GM23338 (cell line): Measurements from ENCODE around the gene OR56A1. TPM values are rescaled to one million over a fixed set of nuclear protein-coding genes. Genes with fewer than 3 reads are reported as not detected.

Source experiments
- ATAC-seq: fragments of 200-7000 bp; cut with Tn5 transposase; 3 replicates; pipeline ENCODE4 v1.9.1; 2020
- DNase-seq: peaks from one replicate; pipeline ENCODE4 v3.0.0-alpha.2; 2015; ENCODE audit warnings: low spot score
- H2AFZ ChIP-seq: fragments of 200-600 bp; sonication (generic); 2 replicates; pipeline ENCODE4 v1.8.0; 2016; ENCODE audit warnings: antibody characterized with exemption, mild to moderate bottlenecking, moderate library complexity
- H3F3A ChIP-seq: fragments of 200-600 bp; sonication (generic); replicated peaks from 2 replicates; pipeline ENCODE4 v1.8.0; 2017; ENCODE audit warnings: antibody characterized with exemption, mixed run types, low read depth
- H3K27ac ChIP-seq: fragments of 200-600 bp; sonication (generic); 2 replicates; pipeline ENCODE4 v1.6.1; 2016; ENCODE audit warnings: low read depth
- H3K27me3 ChIP-seq: fragments of 200-600 bp; sonication (generic); 2 replicates; pipeline ENCODE4 v1.8.0; 2016; ENCODE audit warnings: mild to moderate bottlenecking, mixed run types, moderate library complexity; ENCODE audit not compliant: insufficient read depth
- H3K36me3 ChIP-seq: fragments of 200-600 bp; sonication (generic); 2 replicates; pipeline ENCODE4 v1.8.0; 2016; ENCODE audit warnings: mild to moderate bottlenecking; ENCODE audit not compliant: insufficient read depth
- H3K4me1 ChIP-seq: fragments of 200-600 bp; sonication (generic); 2 replicates; pipeline ENCODE4 v1.8.0; 2016; ENCODE audit warnings: mild to moderate bottlenecking, moderate library complexity; ENCODE audit not compliant: insufficient read depth
- H3K4me2 ChIP-seq: fragments of 200-600 bp; sonication (generic); 2 replicates; pipeline ENCODE4 v1.7.1; 2017; ENCODE audit warnings: mixed run types
- H3K4me3 ChIP-seq: fragments of 200-600 bp; sonication (generic); 2 replicates; pipeline ENCODE4 v1.6.1; 2016; ENCODE audit warnings: mixed run types
- H3K79me2 ChIP-seq: fragments of 200-600 bp; sonication (generic); replicated peaks from 2 replicates; pipeline ENCODE4 v1.8.0; 2017; ENCODE audit warnings: mild to moderate bottlenecking; ENCODE audit not compliant: insufficient read depth
- H3K9me2 ChIP-seq: fragments of 200-600 bp; sonication (generic); 2 replicates; pipeline ENCODE4 v1.8.0; 2017; ENCODE audit not compliant: insufficient read depth
- H4K20me1 ChIP-seq: fragments of 200-600 bp; sonication (generic); replicated peaks from 2 replicates; pipeline ENCODE4 v1.8.0; 2017; ENCODE audit warnings: mild to moderate bottlenecking; ENCODE audit not compliant: insufficient read depth
- H3K27ac Mint-ChIP-seq: 2 replicates; pipeline ENCODE4 v1.8.0; 2020; ENCODE audit warnings: inconsistent platforms, mild to moderate bottlenecking, moderate library complexity, mixed read lengths
- H3K27me3 Mint-ChIP-seq: 3 replicates; pipeline ENCODE4 v1.8.0; 2022; ENCODE audit warnings: low read depth, mild to moderate bottlenecking, moderate library complexity, mixed read lengths, inconsistent platforms; ENCODE audit not compliant: insufficient read depth, poor library complexity
- H3K36me3 Mint-ChIP-seq: 3 replicates; pipeline ENCODE4 v1.8.0; 2021; ENCODE audit warnings: low read depth, mild to moderate bottlenecking, inconsistent platforms, moderate library complexity, mixed read lengths
- H3K4me1 Mint-ChIP-seq: 3 replicates; pipeline ENCODE4 v1.8.0; 2020; ENCODE audit warnings: mild to moderate bottlenecking, inconsistent platforms, mixed read lengths
- H3K4me3 Mint-ChIP-seq: 3 replicates; pipeline ENCODE4 v1.8.0; 2021; ENCODE audit warnings: moderate library complexity, mild to moderate bottlenecking, inconsistent platforms, mixed read lengths
- H3K9me3 Mint-ChIP-seq: 3 replicates; pipeline ENCODE4 v1.8.0; 2020; ENCODE audit warnings: moderate library complexity, mild to moderate bottlenecking, inconsistent platforms, mixed read lengths
- CREB1 ChIP-seq: fragments of 250-450 bp; sonication (Bioruptor Pico); IDR thresholded peaks from 2 replicates; pipeline ENCODE4 v1.5.0; 2020; ENCODE audit warnings: low read depth, mild to moderate bottlenecking, moderate library complexity
- EZH2phosphoT487 ChIP-seq: fragments of 200-600 bp; sonication (generic); IDR thresholded peaks from one replicate; pipeline ENCODE4 v1.8.1; 2018; ENCODE audit warnings: antibody characterized with exemption; ENCODE audit not compliant: unreplicated experiment
- JUNB ChIP-seq: IDR thresholded peaks from one replicate; pipeline ENCODE4 v1.6.1; 2016; ENCODE audit warnings: antibody characterized with exemption; ENCODE audit not compliant: unreplicated experiment
- POLR2AphosphoS5 ChIP-seq: IDR thresholded peaks from 2 replicates; pipeline ENCODE4 v1.6.1; 2016; ENCODE audit warnings: antibody characterized with exemption, low read depth
- polyA plus RNA-seq: library from polyadenylated mRNA; unstranded; fragments of >200 nt; fragmentation: Nextera tagmentation; extraction: Ambion mirVana; gene quantifications from 2 replicates; pipeline ENCODE4 v1.2.1, GENCODE V29; 2016
- total RNA-seq: library from RNA; depleted of rRNA; stranded (reverse); fragments of >200 nt; shearing (Covaris generic); gene quantifications from 2 replicates; pipeline ENCODE4 v1.2.3, GENCODE V29; 2014
- TF ChIP-seq, protein P1 (sequence below): IDR thresholded peaks from one replicate; pipeline ENCODE4 v1.6.1; 2018; ENCODE audit warnings: antibody characterized with exemption; ENCODE audit not compliant: unreplicated experiment
- TF ChIP-seq, protein P2 (sequence below), 2 experiments: fragments of 200-600 bp in 1 of 2; sonication (generic) in 1 of 2; conservative IDR thresholded peaks; 2 replicates each; pipeline versions ENCODE4 v1.5.1 to v1.6.1; 2016 to 2017; ENCODE audit warnings: antibody characterized with exemption in 2 of 2, low read depth in 2 of 2, mild to moderate bottlenecking in 2 of 2, moderate library complexity in 1 of 2
- TF ChIP-seq, protein P3 (sequence below): fragments of 250-450 bp; sonication (Bioruptor Pico); IDR thresholded peaks from 2 replicates; pipeline ENCODE4 v1.5.0; 2020; ENCODE audit warnings: mild to moderate bottlenecking, moderate library complexity

OR56A1 gene
- total and polyA plus RNA-seq, 2 experiments from 2014 or later, result 0.06 to 0.35 TPM

DNA sequence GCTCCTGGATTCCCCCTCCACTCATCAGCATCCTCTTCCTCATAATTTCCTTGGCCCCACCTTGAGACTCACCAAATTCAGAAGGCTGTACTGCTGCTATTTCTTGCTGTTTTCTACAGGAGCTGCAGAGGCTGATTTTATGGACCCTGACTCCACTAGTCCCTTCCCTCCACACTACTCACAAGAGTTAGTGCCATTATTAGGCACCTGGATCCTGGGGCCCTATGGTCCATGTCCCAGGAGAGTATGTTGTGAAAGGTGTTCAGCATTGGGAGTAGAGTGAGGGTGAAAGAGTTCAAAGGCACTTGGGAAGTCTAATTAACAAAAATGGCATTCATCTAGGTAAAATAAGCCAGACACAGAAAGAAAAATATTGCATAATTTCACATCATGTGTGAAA is 23.7 kb downstream of the OR56A1 start, which contains the start of gene OR56A4:
OR56A4 (minus strand) TSS at position 101 of the 400 bp plus-strand sequence. CDS start 3,954 bp downstream, outside the sequence.
- no peak within 1 kb of the TSS for H2AFZ ChIP-seq
- H3K27ac Mint-ChIP-seq, result no peak within 1 kb of the TSS
- H3K4me3 Mint-ChIP-seq, result no peak within 1 kb of the TSS
- H3K79me2 ChIP-seq, result no peaks in the 10 kb centered on the region
- no peak within 1 kb of the TSS for H3K4me2 ChIP-seq
- no peaks in the 10 kb centered on the region for H3F3A ChIP-seq
- no peaks in the 10 kb centered on the region for H3K4me1 Mint-ChIP-seq
- H3K27me3 ChIP-seq, result no peaks in the 10 kb centered on the region
- no peak for ATAC-seq
- H3K36me3 Mint-ChIP-seq, result no peaks in the 10 kb centered on the region
- no peaks in the 10 kb centered on the region for H3K9me3 Mint-ChIP-seq
- DNase-seq, result no peak
- no peak within 1 kb of the TSS for H3K4me3 ChIP-seq
- no peaks in the 10 kb centered on the region for H3K4me1 ChIP-seq
- no peaks in the 10 kb centered on the region for H4K20me1 ChIP-seq
- TF ChIP-seq POLR2AphosphoS5, result no peak
- H3K27me3 Mint-ChIP-seq, result no peaks in the 10 kb centered on the region
- no peak within 1 kb of the TSS for H3K27ac ChIP-seq
- no peaks in the 10 kb centered on the region for H3K36me3 ChIP-seq
- H3K9me2 ChIP-seq, result no peaks in the 10 kb centered on the region

DNA sequence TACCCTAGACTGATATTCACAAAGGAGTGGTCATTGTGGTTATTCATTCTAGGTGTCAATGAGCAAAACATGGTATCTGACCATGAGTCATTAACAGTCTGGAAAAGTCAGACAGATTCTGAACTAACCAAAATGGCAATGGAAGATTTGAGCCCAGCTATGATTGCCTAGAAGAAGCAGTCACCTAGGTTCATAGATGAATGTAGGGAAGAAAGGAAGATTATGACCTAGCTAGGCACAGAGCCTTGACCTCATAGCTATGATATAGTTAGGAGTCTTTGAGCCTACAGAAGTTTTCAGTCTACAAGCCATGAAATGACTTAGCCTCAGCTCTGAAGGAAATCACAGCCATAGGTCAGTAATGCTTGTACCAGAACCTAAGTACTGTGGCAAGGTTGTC is 24.2 kb downstream of the OR56A1 start:
- ATAC-seq, result no peak
- Histone ChIP-seq H3K9me2 (no peaks in the 10 kb centered on the region), H3K36me3 (no peaks in the 10 kb centered on the region), H3K79me2 (no peaks in the 10 kb centered on the region), H2AFZ (no peak overlapping the region), H3K4me1 (no peaks in the 10 kb centered on the region), H3K27ac (no peak overlapping the region), H3K27me3 (no peaks in the 10 kb centered on the region), H3K4me2 (no peak overlapping the region), H3K4me3 (no peak overlapping the region), H4K20me1 (no peaks in the 10 kb centered on the region), H3F3A (no peaks in the 10 kb centered on the region)
- Mint-ChIP-seq H3K27me3 (no peaks in the 10 kb centered on the region), H3K36me3 (no peaks in the 10 kb centered on the region), H3K9me3 (no peaks in the 10 kb centered on the region), H3K4me1 (no peaks in the 10 kb centered on the region), H3K4me3 (no peak overlapping the region), H3K27ac (no peak overlapping the region)
- no peak for DNase-seq
- TF ChIP-seq, protein P1, sequence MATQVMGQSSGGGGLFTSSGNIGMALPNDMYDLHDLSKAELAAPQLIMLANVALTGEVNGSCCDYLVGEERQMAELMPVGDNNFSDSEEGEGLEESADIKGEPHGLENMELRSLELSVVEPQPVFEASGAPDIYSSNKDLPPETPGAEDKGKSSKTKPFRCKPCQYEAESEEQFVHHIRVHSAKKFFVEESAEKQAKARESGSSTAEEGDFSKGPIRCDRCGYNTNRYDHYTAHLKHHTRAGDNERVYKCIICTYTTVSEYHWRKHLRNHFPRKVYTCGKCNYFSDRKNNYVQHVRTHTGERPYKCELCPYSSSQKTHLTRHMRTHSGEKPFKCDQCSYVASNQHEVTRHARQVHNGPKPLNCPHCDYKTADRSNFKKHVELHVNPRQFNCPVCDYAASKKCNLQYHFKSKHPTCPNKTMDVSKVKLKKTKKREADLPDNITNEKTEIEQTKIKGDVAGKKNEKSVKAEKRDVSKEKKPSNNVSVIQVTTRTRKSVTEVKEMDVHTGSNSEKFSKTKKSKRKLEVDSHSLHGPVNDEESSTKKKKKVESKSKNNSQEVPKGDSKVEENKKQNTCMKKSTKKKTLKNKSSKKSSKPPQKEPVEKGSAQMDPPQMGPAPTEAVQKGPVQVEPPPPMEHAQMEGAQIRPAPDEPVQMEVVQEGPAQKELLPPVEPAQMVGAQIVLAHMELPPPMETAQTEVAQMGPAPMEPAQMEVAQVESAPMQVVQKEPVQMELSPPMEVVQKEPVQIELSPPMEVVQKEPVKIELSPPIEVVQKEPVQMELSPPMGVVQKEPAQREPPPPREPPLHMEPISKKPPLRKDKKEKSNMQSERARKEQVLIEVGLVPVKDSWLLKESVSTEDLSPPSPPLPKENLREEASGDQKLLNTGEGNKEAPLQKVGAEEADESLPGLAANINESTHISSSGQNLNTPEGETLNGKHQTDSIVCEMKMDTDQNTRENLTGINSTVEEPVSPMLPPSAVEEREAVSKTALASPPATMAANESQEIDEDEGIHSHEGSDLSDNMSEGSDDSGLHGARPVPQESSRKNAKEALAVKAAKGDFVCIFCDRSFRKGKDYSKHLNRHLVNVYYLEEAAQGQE, result no peak
- TF ChIP-seq JUNB (no peak), EZH2phosphoT487 (no peak), CREB1 (CRISPR knock-in tag) (no peak), POLR2AphosphoS5 (no peak)
- TF ChIP-seq, protein P2, sequence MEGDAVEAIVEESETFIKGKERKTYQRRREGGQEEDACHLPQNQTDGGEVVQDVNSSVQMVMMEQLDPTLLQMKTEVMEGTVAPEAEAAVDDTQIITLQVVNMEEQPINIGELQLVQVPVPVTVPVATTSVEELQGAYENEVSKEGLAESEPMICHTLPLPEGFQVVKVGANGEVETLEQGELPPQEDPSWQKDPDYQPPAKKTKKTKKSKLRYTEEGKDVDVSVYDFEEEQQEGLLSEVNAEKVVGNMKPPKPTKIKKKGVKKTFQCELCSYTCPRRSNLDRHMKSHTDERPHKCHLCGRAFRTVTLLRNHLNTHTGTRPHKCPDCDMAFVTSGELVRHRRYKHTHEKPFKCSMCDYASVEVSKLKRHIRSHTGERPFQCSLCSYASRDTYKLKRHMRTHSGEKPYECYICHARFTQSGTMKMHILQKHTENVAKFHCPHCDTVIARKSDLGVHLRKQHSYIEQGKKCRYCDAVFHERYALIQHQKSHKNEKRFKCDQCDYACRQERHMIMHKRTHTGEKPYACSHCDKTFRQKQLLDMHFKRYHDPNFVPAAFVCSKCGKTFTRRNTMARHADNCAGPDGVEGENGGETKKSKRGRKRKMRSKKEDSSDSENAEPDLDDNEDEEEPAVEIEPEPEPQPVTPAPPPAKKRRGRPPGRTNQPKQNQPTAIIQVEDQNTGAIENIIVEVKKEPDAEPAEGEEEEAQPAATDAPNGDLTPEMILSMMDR (conservative IDR thresholded peaks at IDR 0.05; ENCODE audit: low read depth in 2 of 2), result no peak
- TF ChIP-seq, protein P3, sequence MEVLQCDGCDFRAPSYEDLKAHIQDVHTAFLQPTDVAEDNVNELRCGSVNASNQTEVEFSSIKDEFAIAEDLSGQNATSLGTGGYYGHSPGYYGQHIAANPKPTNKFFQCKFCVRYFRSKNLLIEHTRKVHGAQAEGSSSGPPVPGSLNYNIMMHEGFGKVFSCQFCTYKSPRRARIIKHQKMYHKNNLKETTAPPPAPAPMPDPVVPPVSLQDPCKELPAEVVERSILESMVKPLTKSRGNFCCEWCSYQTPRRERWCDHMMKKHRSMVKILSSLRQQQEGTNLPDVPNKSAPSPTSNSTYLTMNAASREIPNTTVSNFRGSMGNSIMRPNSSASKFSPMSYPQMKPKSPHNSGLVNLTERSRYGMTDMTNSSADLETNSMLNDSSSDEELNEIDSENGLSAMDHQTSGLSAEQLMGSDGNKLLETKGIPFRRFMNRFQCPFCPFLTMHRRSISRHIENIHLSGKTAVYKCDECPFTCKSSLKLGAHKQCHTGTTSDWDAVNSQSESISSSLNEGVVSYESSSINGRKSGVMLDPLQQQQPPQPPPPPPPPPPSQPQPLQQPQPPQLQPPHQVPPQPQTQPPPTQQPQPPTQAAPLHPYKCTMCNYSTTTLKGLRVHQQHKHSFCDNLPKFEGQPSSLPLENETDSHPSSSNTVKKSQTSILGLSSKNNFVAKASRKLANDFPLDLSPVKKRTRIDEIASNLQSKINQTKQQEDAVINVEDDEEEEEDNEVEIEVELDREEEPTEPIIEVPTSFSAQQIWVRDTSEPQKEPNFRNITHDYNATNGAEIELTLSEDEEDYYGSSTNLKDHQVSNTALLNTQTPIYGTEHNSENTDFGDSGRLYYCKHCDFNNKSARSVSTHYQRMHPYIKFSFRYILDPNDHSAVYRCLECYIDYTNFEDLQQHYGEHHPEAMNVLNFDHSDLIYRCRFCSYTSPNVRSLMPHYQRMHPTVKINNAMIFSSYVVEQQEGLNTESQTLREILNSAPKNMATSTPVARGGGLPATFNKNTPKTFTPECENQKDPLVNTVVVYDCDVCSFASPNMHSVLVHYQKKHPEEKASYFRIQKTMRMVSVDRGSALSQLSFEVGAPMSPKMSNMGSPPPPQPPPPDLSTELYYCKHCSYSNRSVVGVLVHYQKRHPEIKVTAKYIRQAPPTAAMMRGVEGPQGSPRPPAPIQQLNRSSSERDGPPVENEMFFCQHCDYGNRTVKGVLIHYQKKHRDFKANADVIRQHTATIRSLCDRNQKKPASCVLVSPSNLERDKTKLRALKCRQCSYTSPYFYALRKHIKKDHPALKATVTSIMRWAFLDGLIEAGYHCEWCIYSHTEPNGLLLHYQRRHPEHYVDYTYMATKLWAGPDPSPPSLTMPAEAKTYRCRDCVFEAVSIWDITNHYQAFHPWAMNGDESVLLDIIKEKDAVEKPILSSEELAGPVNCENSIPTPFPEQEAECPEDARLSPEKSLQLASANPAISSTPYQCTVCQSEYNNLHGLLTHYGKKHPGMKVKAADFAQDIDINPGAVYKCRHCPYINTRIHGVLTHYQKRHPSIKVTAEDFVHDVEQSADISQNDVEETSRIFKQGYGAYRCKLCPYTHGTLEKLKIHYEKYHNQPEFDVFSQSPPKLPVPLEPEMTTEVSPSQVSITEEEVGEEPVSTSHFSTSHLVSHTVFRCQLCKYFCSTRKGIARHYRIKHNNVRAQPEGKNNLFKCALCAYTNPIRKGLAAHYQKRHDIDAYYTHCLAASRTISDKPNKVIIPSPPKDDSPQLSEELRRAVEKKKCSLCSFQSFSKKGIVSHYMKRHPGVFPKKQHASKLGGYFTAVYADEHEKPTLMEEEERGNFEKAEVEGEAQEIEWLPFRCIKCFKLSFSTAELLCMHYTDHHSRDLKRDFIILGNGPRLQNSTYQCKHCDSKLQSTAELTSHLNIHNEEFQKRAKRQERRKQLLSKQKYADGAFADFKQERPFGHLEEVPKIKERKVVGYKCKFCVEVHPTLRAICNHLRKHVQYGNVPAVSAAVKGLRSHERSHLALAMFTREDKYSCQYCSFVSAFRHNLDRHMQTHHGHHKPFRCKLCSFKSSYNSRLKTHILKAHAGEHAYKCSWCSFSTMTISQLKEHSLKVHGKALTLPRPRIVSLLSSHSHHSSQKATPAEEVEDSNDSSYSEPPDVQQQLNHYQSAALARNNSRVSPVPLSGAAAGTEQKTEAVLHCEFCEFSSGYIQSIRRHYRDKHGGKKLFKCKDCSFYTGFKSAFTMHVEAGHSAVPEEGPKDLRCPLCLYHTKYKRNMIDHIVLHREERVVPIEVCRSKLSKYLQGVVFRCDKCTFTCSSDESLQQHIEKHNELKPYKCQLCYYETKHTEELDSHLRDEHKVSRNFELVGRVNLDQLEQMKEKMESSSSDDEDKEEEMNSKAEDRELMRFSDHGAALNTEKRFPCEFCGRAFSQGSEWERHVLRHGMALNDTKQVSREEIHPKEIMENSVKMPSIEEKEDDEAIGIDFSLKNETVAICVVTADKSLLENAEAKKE (CRISPR knock-in tag), result no peak
